PC-3 (cell line): Measurements from ENCODE around the gene RALY. TPM values are rescaled to one million over a fixed set of nuclear protein-coding genes. Genes with fewer than 3 reads are reported as not detected.

Experiments
- ATAC-seq: fragments of 200-7000 bp; cut with Tn5 transposase; 2 replicates; pipeline ENCODE4 v1.9.1; 2020; ENCODE audit warnings: mild to moderate bottlenecking, moderate library complexity
- BruUV-seq: library from RNA; stranded (reverse); fragments of 400-500 nt; replicated peaks from 2 replicates; lab custom pipeline; 2021; lab: Mats Ljungman, UMichigan
- CTCF ChIA-PET: fragments of 300-600 bp; sonication (Branson Sonifier 250); formaldehyde crosslinking; loops from one replicate; lab custom pipeline; 2022; ENCODE audit warnings: antibody characterized with exemption; lab: Charles Lee
- POLR2A ChIA-PET: fragments of 300-600 bp; sonication (Branson Sonifier 250); formaldehyde crosslinking; loops from one replicate; lab custom pipeline; 2022; ENCODE audit warnings: antibody characterized with exemption; ENCODE audit not compliant: unreplicated experiment; lab: Charles Lee
- DNase-seq: peaks from one replicate; pipeline ENCODE4 v3.0.0-alpha.2; 2015
- H2AFZ ChIP-seq: fragments of 300-600 bp; sonication (generic); 2 replicates; pipeline ENCODE4 v1.6.0; 2016; ENCODE audit warnings: antibody characterized with exemption, low read length
- H3F3A ChIP-seq: fragments of 300-600 bp; sonication (generic); one replicate; pipeline ENCODE4 v1.6.0; 2017; ENCODE audit warnings: antibody characterized with exemption, low read length, control low read depth, mild to moderate bottlenecking; ENCODE audit not compliant: unreplicated experiment
- H3K27ac ChIP-seq: fragments of 300-600 bp; sonication (generic); 2 replicates; pipeline ENCODE4 v1.5.1; 2016; ENCODE audit warnings: mild to moderate bottlenecking, low read length
- H3K27me3 ChIP-seq: fragments of 300-600 bp; sonication (generic); 2 replicates; pipeline ENCODE4 v1.6.1; 2016; ENCODE audit warnings: low read length, mixed read lengths
- H3K36me3 ChIP-seq: fragments of 300-600 bp; sonication (generic); 2 replicates; pipeline ENCODE4 v1.6.1; 2016; ENCODE audit warnings: low read depth, mixed run types, low read length, mixed read lengths
- H3K4me1 ChIP-seq: fragments of 300-600 bp; sonication (generic); 2 replicates; pipeline ENCODE4 v1.5.1; 2016; ENCODE audit warnings: low read length; ENCODE audit not compliant: insufficient read depth
- H3K4me2 ChIP-seq: fragments of 300-600 bp; sonication (generic); 2 replicates; pipeline ENCODE4 v1.6.0; 2016; ENCODE audit warnings: low read length
- H3K4me3 ChIP-seq: fragments of 300-600 bp; sonication (generic); 2 replicates; pipeline ENCODE4 v1.5.1; 2016; ENCODE audit warnings: mild to moderate bottlenecking, low read length, mixed read lengths
- H3K79me2 ChIP-seq: fragments of 300-600 bp; sonication (generic); 2 replicates; pipeline ENCODE4 v1.6.1; 2017; ENCODE audit warnings: low read length, mixed read lengths
- H3K9ac ChIP-seq: fragments of 300-600 bp; sonication (generic); 2 replicates; pipeline ENCODE4 v1.6.0; 2016; ENCODE audit warnings: mild to moderate bottlenecking, low read length
- H3K9me2 ChIP-seq: fragments of 300-600 bp; sonication (generic); replicated peaks from 2 replicates; pipeline ENCODE4 v1.6.1; 2016; ENCODE audit warnings: mixed run types, low read length, mixed read lengths
- H3K9me3 ChIP-seq: fragments of 300-600 bp; sonication (generic); 2 replicates; pipeline ENCODE4 v1.6.1; 2016; ENCODE audit warnings: low read length, mixed read lengths
- H4K20me1 ChIP-seq: fragments of 300-600 bp; sonication (generic); 2 replicates; pipeline ENCODE4 v1.6.1; 2016; ENCODE audit warnings: low read length, mixed read lengths
- CTCF ChIP-seq: fragments of 300-600 bp; sonication (generic); conservative IDR thresholded peaks from 2 replicates; pipeline ENCODE4 v1.5.1; 2017; ENCODE audit warnings: antibody characterized with exemption, low read depth, mild to moderate bottlenecking, low read length
- EZH2 ChIP-seq: fragments of 300-600 bp; sonication (generic); IDR thresholded peaks from one replicate; pipeline ENCODE4 v1.6.1; 2017; ENCODE audit warnings: antibody characterized with exemption, mild to moderate bottlenecking, low read length; ENCODE audit not compliant: unreplicated experiment
- EZH2phosphoT487 ChIP-seq: fragments of 300-600 bp; sonication (generic); IDR thresholded peaks from 2 replicates; pipeline ENCODE4 v1.6.1; 2018; ENCODE audit warnings: mild to moderate bottlenecking, antibody characterized with exemption, low read length, borderline replicate concordance
- intact Hi-C: fragments of 100-400 bp; cut with micrococcal nuclease; formaldehyde crosslinking; loops from 2 replicates; pipeline ENCODE4 v1.9.0; 2023
- total RNA-seq: library from RNA; depleted of rRNA; stranded (reverse); fragments of >200 nt; gene quantifications from 2 replicates; pipeline ENCODE4 v1.2.3, GENCODE V29; 2014

RALY gene
- total RNA-seq, 1 experiment from 2014 or later: 160 TPM

GRCh38 chr20:34084227-34084923, 90.7 kb downstream of the RALY start:
- H3K27ac ChIP-seq: no peak overlapping the region
- no peak overlapping the region for H3K4me3 ChIP-seq
- peaks cover 12% of the 10 kb centered on the region; the same call in 1 of the 2 replicates for H4K20me1 ChIP-seq
- no TSS peak for BruUV-seq
- H3K9ac ChIP-seq: no peak overlapping the region
- intact Hi-C loops: no loop called here
- ATAC-seq (no peak), DNase-seq (no peak)
- peaks cover 8% of the 10 kb centered on the region; the same call in 1 of the 2 replicates for H3K4me1 ChIP-seq
- H3F3A ChIP-seq: peaks cover 12% of the 10 kb centered on the region
- no peaks in the 10 kb centered on the region for H3K27me3 ChIP-seq
- no peaks in the 10 kb centered on the region for H3K9me3 ChIP-seq
- no peak overlapping the region for H3K4me2 ChIP-seq
- H2AFZ ChIP-seq: no peak overlapping the region
- TF ChIP-seq EZH2 (no peak), CTCF (no peak), EZH2phosphoT487 (no peak)
- ChIA-PET CTCF (no interaction called here), POLR2A (no interaction called here)
- H3K36me3 ChIP-seq: peaks cover 51% of the 10 kb centered on the region
- H3K79me2 ChIP-seq: no peaks in the 10 kb centered on the region
- H3K9me2 ChIP-seq: no peaks in the 10 kb centered on the region

- Histone ChIP-seq H3K4me2 (no peak overlapping the region), H2AFZ (no peak overlapping the region), H3K4me3 (no peak overlapping the region), H3F3A (peaks cover 17% of the 10 kb centered on the region), H3K9me2 (no peaks in the 10 kb centered on the region), H3K36me3 (peaks cover 57% of the 10 kb centered on the region), H4K20me1 (peaks cover 12% of the 10 kb centered on the region; the same call in 1 of the 2 replicates), H3K27me3 (no peaks in the 10 kb centered on the region), H3K79me2 (no peaks in the 10 kb centered on the region), H3K9me3 (no peaks in the 10 kb centered on the region), H3K27ac (no peak overlapping the region), H3K9ac (no peak overlapping the region), H3K4me1 (peaks cover 8% of the 10 kb centered on the region; the same call in 1 of the 2 replicates)
- ChIA-PET POLR2A (no interaction called here), CTCF (no interaction called here)
- TF ChIP-seq EZH2phosphoT487: no peak
- TF ChIP-seq CTCF: no peak
- no peak for TF ChIP-seq EZH2
- no TSS peak for BruUV-seq
- DNase-seq: no peak
- no peak for ATAC-seq
- intact Hi-C loops: no loop called here
These were observed 91.9 kb downstream of the RALY start for GRCh38 chr20:34085544-34086040.
